SK-N-DZ (cell line): Measurements from ENCODE around the gene IL11RA.

ENCODE experiments used
- small RNA-seq, 2 experiments: library from RNA; depleted of rRNA; stranded (forward); fragments of <200 nt; gene quantifications; one replicate each; pipeline ENCODE3, GENCODE V24; 2014

The IL11RA gene

Small RNA genes lying within 50 kb of the gene (small RNA-seq; reads per million reads assigned to genes)
- gene CCL27 = 0 reads per million in 2 experiments
